Neutrophil (primary cell): ENCODE results near the gene C5orf52.

ENCODE experiments used
- H3K27ac ChIP-seq: fragments of 200-600 bp; sonication (generic); 2 replicates; pipeline ENCODE4 v1.5.1; 2016; ENCODE audit warnings: mild to moderate bottlenecking, moderate library complexity
- H3K27me3 ChIP-seq: fragments of 200-600 bp; sonication (generic); 2 replicates; pipeline ENCODE4 v1.6.0; 2016; ENCODE audit warnings: mild to moderate bottlenecking
- H3K36me3 ChIP-seq: fragments of 200-600 bp; sonication (generic); 2 replicates; pipeline ENCODE4 v1.5.1; 2017
- H3K4me1 ChIP-seq, 2 experiments: fragments of 200-600 bp in 1 of 2; sonication (generic) in 1 of 2; 1 replicate in 1 of 2; 2 replicates in 1 of 2; pipeline versions ENCODE4 v1.5.1 to v1.6.1; 2013 to 2016; ENCODE audit warnings: low read depth in 1 of 2, low read length in 1 of 2, mild to moderate bottlenecking in 1 of 2, moderate library complexity in 1 of 2; ENCODE audit not compliant: control insufficient read depth in 1 of 2, insufficient read depth in 1 of 2
- H3K4me3 ChIP-seq, 2 experiments: fragments of 200-600 bp in 1 of 2; sonication (generic) in 1 of 2; 1 replicate in 1 of 2; 2 replicates in 1 of 2; pipeline ENCODE4 v1.5.1; 2013 to 2016; ENCODE audit warnings: low read depth in 1 of 2, low read length in 1 of 2, mild to moderate bottlenecking in 1 of 2, moderate library complexity in 1 of 2
- H3K9me3 ChIP-seq: fragments of 200-600 bp; sonication (generic); 2 replicates; pipeline ENCODE4 v1.5.1; 2016
- CTCF ChIP-seq: fragments of 200-600 bp; sonication (generic); IDR thresholded peaks from 2 replicates; pipeline ENCODE4 v1.5.1; 2016; ENCODE audit warnings: antibody characterized with exemption

The C5orf52 gene

GRCh38 chr5:157670662-157671591 lies at the start of gene C5orf52:
C5orf52 (plus strand) TSS chr5:157671533; CDS start chr5:157671615, 82 bp downstream.
- Histone ChIP-seq H3K9me3 (no peaks in the 10 kb centered on the region), H3K27me3 (peaks cover 87% of the 10 kb centered on the region), H3K4me1 (peaks cover 14 to 15% of the 10 kb centered on the region in 2 experiments), H3K36me3 (no peaks in the 10 kb centered on the region), H3K4me3 (peak within 1 kb of the TSS; percentile 49 to 61), H3K27ac (no peak within 1 kb of the TSS)
- no peak for TF ChIP-seq CTCF

- Histone ChIP-seq H3K27me3 (no peaks in the 10 kb centered on the region), H3K4me1 (peaks cover 0 to 13% of the 10 kb centered on the region in 2 experiments), H3K27ac (no peak overlapping the region), H3K4me3 (no peak overlapping the region), H3K9me3 (no peaks in the 10 kb centered on the region), H3K36me3 (no peaks in the 10 kb centered on the region)
- no peak for TF ChIP-seq CTCF
Measured at GRCh38 chr5:157624144-157624543, 47.2 kb upstream of the C5orf52 start.

GRCh38 chr5:157626831-157627230 lies 44.5 kb upstream of the C5orf52 start:
- Histone ChIP-seq H3K4me3 (no peak overlapping the region), H3K27ac (no peak overlapping the region), H3K4me1 (peaks cover 0 to 13% of the 10 kb centered on the region in 2 experiments), H3K9me3 (no peaks in the 10 kb centered on the region), H3K36me3 (no peaks in the 10 kb centered on the region), H3K27me3 (no peaks in the 10 kb centered on the region)
- TF ChIP-seq CTCF: no peak

- no peak for TF ChIP-seq CTCF
- peaks cover 0 to 3% of the 10 kb centered on the region in 2 experiments for H3K4me1 ChIP-seq
- H3K9me3 ChIP-seq: no peaks in the 10 kb centered on the region
- H3K36me3 ChIP-seq: no peaks in the 10 kb centered on the region
- H3K4me3 ChIP-seq: no peak overlapping the region
- H3K27ac ChIP-seq: no peak overlapping the region
- H3K27me3 ChIP-seq: no peaks in the 10 kb centered on the region
Measured at GRCh38 chr5:157630341-157630740, 41.0 kb upstream of the C5orf52 start.

DNA sequence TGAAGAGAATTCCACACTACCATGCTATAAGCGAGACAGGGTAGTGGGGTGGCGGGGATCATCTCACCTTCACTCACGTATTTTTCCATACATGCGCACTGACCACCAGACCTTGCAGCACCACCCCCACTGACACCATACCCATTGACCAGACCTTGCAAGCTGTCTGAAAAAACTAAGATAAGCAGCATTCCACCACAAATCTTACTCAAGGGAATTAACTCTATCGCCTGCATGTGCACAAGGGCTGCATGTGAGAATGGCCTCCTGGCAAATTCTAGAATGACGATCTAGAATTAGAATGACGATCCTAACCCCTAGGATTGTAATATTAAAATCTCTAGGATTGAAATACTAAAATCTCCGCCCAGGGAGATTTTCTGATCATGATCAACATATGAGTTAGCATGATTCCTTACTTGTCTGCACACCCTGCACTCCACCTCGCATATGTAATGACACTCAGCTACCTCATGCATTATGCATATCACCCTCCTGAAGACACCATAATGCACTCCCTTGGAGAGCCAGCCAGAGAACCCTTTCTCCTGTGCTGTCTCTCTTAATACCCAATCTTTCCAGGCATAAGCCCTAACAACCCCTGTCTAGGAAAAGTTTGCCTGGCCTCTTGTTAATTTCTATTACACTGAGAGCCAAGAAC lies 30.8 kb upstream of the C5orf52 start:
- H3K27ac ChIP-seq: no peak overlapping the region
- H3K4me1 ChIP-seq: no peaks in the 10 kb centered on the region
- no peaks in the 10 kb centered on the region for H3K9me3 ChIP-seq
- TF ChIP-seq CTCF: no peak
- H3K36me3 ChIP-seq: no peaks in the 10 kb centered on the region
- H3K27me3 ChIP-seq: no peaks in the 10 kb centered on the region
- no peak overlapping the region for H3K4me3 ChIP-seq
